Measurements from ENCODE around the gene TMEM119.
A peak's percentile ranks its signal among the peaks of the same experiment; 100 is the strongest.

- TF ChIP-seq, protein P1, sequence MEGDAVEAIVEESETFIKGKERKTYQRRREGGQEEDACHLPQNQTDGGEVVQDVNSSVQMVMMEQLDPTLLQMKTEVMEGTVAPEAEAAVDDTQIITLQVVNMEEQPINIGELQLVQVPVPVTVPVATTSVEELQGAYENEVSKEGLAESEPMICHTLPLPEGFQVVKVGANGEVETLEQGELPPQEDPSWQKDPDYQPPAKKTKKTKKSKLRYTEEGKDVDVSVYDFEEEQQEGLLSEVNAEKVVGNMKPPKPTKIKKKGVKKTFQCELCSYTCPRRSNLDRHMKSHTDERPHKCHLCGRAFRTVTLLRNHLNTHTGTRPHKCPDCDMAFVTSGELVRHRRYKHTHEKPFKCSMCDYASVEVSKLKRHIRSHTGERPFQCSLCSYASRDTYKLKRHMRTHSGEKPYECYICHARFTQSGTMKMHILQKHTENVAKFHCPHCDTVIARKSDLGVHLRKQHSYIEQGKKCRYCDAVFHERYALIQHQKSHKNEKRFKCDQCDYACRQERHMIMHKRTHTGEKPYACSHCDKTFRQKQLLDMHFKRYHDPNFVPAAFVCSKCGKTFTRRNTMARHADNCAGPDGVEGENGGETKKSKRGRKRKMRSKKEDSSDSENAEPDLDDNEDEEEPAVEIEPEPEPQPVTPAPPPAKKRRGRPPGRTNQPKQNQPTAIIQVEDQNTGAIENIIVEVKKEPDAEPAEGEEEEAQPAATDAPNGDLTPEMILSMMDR (IDR thresholded peaks at IDR 0.05), result peak in 1 of 5 experiments; percentile 25
- TF ChIP-seq POLR2A (IDR thresholded peaks at IDR 0.05), result peak in 1 of 2 donors; percentile 43
These were observed 36.8 kb downstream of the TMEM119 start, which contains the start of gene SART3 for GRCh38 chr12:108560752-108561719.

Measured in tibial nerve (tissue), 3 donors.